Epithelial cell of prostate (primary cell): ENCODE measurements around the gene CAPN2.

ENCODE experiments used
- DNase-seq: peaks from one replicate; pipeline ENCODE4 v3.0.0-alpha.2; 2011; ENCODE audit warnings: low read depth, low spot score
- H3K27ac ChIP-seq: fragments of 450-650 bp; 2 replicates; pipeline ENCODE4 v1.5.1; 2017; ENCODE audit warnings: mild to moderate bottlenecking

The CAPN2 gene

DNA sequence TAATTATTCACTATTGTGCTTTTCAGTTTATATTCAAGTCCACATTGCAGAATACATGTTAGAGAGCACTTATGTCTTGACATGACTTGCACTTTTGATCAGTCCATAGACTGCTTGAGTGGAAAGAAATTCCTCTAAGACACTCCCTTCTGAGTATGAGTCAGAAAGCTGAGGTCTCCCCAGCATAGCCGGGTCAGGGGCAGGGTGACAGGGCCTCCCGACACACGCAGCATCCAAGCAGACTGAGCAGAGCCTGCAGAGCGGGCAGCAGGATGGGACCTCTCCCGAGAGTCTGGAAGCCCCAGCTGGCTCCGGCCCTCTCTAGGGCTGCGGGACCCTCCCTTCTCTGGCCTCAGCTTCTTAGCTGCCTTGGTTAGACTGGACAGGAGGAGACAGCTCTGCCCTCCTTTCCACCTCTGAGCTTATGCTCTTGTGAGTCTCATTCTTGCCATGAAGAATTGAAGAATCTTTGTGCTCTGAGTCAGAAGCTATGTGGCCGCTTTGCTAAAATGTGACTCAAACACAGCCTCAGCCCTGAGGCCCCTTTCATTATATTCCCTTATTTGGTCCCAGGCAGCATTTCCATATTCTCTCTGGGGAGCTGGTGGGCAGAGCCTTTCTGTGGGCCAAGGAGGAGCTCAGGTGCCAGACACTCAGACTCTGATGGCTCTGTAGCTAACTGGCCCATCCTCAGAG is 11.2 kb upstream of the CAPN2 start:
- peak overlapping the region; percentile 95 for H3K27ac ChIP-seq
- DNase-seq, result peak; percentile 60

- no peak for DNase-seq
- H3K27ac ChIP-seq, result peak overlapping the region; percentile 33
Observed at GRCh38 chr1:223702735-223703667, 9.3 kb upstream of the CAPN2 start.

DNA sequence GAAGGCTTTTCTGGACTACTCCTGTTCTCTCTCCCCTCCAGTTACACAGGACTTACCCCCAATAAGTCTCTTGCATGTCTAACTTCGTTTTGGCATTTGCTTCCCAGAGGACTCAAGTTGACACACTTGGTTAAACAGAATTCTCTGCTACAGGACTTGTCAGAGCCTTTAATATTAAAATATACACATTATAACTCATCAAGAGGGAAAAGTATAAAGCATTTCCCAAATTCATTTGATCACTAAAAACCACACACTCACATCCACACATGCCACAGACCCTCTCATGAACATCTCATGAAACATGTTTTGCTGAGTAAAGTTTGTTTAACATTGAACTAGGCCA is 8.7 kb upstream of the CAPN2 start:
- H3K27ac ChIP-seq, result no peak overlapping the region
- DNase-seq, result no peak

GRCh38 chr1:223704921-223705878 is 7.1 kb upstream of the CAPN2 start:
- peak overlapping the region; percentile 97 for H3K27ac ChIP-seq
- no peak for DNase-seq

DNA sequence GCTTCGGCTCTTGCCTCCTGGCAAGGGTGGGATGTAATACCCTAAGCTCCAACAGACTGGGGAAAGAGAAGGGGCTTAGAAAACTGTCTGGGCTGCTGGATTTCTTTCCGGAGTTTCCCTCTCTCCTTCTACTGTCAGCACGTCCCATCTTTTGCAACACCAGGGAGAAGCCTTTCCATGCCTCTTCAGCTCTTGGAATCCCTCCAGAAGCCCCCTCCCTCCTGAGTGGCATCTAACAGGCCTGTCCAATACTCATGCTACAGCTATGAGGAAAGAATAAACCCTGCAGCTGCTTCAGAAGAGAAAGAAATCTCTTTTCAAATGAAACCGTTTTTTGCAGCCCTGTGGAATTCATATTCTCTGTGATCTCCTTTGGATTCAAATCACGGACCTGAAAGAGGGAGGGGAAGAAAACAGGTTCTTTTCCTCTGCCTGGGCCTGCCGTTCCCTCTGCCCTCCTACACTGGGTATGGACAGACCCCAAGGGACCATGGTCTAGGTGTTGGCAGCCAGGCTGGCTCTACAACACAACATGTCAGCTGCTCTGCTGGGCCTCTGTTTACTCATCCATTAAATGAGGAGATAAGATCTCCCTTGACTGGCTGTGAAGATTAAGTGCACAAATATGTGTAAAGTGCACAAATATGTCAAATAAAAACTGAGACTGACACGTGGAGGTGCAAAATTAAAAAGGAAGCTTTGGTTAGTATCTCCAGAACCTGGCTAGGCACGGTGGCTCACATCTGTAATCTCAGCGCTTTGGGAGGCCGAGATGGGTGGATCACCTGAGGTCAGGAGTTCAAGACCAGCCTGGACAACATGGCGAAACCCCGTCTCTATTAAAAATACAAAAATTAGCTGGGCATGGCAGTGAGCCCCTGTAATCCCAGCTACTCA is 6.0 kb upstream of the CAPN2 start:
- DNase-seq, result no peak
- H3K27ac ChIP-seq, result peak overlapping the region; percentile 97

DNA sequence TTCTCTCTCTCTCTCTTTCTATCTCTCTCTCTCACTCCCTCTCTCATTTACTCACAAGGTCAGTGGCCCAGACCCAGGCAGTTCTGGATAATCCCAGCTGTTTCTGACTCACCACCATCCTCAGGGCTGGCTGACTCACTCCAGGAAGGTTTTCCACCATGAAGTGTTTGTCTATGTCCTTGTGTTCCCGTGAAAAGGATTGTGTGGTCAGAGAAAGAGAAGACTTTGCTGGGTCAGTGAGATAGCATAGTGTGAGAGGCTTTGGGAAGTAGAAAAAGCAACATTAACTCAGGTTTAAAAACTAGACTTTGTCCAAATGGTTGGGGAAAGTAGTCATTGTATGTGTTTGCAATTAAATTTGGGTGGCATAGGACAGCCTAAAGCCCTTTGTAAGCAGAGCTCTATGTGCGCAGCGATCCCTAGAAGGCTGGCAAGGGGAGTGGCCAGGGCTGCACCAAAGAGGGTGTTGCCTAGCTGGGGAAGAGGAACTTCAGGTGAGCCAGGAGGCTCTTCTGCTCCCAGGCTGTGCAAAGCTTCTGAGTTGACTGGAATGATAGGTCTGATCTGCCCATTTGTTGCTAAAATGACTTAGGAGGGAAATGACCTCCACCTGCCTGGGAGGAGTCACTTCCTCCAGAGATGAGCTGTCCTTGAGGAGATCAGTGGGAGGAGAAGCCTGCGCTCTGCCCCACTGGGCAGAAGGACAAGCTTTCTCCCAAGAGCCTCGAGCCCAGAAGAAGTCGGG is 4.9 kb upstream of the CAPN2 start:
- peak overlapping the region; percentile 97 for H3K27ac ChIP-seq
- DNase-seq, result peak; percentile 91

DNA sequence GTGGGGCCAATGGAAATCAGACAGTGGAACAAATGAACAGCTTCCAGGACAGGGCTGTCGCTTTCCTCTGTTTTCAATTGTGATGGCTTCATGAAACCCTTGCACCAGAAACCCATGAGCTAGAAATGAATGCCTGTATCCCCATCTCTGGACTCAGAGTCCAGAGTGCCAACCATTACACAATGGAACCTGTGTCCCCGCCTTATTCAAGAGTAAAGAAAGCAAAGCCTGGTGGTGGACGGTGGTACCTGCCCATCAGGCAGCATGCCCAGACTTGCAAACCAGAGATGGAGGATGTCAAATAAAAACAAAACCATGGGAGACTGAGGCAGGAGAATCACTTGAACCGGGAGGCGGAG is 4.4 kb upstream of the CAPN2 start:
- peak overlapping the region; percentile 97 for H3K27ac ChIP-seq
- no peak for DNase-seq

DNA sequence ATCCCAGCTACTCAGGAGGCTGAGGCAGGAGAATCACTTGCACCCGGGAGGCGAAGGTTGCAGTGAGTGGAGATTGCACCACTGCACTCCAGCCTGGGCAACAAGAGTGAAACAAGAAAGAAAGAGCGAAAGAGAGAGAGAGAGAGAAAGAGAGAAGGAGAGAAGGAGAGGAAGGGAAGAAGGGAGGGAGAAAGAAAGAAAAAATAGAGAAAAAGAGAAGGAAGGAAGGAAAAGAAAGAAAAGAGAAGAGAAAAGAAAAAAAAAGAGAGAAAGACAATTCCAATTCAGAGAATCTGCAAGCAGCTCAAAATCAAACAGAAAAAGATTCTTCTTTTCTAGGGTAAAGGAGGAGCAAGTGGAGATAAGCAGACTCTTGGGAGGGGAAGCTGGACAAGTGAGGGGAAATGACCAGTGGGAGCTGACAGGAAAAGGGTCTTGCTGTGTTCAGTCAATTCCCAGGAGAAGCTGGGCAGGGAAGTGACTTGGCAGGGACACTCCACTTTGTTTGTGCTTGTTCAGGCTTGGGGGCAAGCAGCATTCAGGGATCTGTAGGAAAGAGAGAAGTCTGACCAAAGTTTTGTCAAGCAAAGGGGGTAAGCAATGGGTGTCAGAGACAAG is 3.6 kb upstream of the CAPN2 start:
- DNase-seq, result no peak
- H3K27ac ChIP-seq, result peak overlapping the region; percentile 97

DNA sequence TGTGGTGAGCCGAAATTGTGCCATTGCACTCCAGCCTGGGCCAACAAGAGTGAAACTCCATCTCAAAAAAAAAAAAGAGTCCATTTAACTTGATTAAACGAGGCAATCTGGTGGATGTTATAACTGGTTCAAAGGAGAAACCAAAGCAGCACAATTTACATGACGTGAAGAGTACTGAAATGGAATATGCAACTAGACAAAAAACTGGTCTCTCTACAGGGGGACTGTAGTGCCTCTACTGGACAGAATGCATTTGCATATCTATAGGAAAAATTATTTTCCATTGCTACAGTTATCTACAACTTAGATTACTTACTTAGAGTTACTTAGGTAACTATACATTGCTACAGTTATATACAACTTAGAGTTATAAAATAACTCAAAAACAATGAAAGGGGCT is 2.7 kb upstream of the CAPN2 start:
- DNase-seq, result no peak
- H3K27ac ChIP-seq, result no peak overlapping the region

DNA sequence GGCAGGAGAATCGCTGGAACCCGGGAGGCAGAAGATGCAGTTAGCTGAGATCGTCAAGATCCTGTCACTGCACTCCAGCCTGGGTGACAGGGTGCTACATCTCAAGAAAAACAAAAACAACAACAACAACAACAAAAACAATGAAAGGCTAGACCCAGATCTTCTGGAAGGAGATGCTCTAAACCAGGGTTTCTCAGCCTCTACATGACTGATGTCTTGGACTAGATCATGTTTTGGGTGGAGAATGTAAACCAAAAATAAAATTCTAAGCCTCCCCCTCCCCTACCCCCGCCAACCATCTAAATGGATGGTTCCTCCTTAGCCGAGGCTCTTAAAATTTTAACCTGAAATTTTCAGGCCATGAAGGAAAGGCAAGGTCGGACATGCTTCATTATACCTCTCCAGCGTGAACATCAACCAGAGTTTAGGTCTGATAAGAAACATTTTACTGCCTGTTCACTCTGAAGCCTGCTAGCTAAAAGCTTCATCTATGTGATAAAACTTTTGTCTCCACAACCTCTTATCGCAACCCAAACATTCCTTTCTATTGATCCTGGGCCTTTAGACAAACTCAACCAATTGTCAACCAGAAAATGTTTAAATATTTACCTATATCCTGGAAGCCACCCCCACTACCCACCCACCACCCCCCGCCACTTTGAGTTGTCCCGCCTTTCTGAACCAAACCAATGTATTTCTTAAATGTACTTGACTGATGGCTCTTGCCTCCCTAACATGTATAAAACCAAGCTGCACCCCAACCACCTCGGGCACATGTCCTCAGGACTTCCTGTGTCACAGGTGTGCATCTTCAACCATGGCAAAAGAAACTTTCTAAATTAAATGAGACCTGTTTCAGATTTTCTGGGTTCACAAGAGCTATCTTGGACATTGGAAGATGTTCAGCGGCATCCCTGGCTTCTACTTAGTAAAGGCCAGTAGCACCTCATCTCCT is 1.9 kb upstream of the CAPN2 start:
- DNase-seq, result no peak
- peak overlapping the region; percentile 99 for H3K27ac ChIP-seq

DNA sequence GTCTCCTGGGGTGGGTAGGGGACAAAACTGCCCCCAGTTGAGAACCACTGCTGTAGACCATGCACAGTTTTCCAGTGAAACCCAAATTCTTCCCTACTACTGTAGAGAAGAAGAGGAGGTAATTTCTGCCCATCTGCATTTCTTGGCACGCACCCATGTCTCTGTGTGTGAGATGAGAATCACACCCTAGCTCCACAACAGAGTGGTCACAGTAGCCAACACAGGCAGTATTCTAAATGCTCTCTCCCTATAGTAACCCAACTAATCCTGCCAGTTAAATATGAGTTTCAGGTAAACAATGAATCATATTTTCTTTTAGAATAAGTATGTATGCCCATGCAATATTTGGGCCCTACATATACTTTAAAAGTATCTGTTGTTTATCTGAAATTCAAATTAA is 1.2 kb upstream of the CAPN2 start:
- peak overlapping the region; percentile 99 for H3K27ac ChIP-seq

GRCh38 chr1:223711747-223712193 is 569 bp upstream of the CAPN2 start:
- peak overlapping the region; percentile 99 for H3K27ac ChIP-seq
- no peak for DNase-seq

More for the DNA sequence above, 1.2 kb upstream of the CAPN2 start:
- no peak for DNase-seq

- H3K27ac ChIP-seq, result peak overlapping the region; percentile 99
- DNase-seq, result no peak
Observed at GRCh38 chr1:223712850-223713474, 623 bp downstream of the CAPN2 start.

- DNase-seq, result no peak
- H3K27ac ChIP-seq, result peak overlapping the region; percentile 99
Observed at GRCh38 chr1:223713546-223714420, 1.4 kb downstream of the CAPN2 start.

DNA sequence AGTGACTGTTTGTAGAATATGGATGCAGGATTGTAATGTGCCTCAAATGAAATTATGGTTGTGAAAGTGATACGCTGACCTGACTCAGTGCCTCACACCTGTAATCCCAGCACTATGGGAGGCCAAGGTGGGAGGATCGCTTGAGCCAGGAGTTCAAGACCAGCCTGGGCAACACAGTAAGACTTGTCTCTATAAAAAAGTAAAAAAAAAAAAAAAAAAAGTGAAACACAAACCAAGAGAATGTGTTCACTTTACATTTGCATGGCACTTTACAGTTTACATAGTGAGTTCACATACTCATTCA is 2.0 kb downstream of the CAPN2 start:
- peak overlapping the region; percentile 99 for H3K27ac ChIP-seq
- DNase-seq, result no peak
